Brain microvascular endothelial cell (primary cell): Measurements from ENCODE around the gene ZNF573.
"Not testable (repeated sequence)": the region's sequence is repeated elsewhere in the genome, so short reads cannot be mapped to it uniquely, and the experiment has no call there.

ENCODE experiments used
- DNase-seq: peaks from one replicate; pipeline ENCODE4 v3.0.0-alpha.2; 2020
- H3K27ac ChIP-seq: fragments of 250-450 bp; sonication (Bioruptor Pico); 2 replicates; pipeline ENCODE4 v1.5.1; 2020; ENCODE audit warnings: mild to moderate bottlenecking, moderate library complexity
- H3K27me3 ChIP-seq: fragments of 250-450 bp; sonication (Bioruptor Pico); replicated peaks from 2 replicates; pipeline ENCODE4 v1.5.1; 2020; ENCODE audit warnings: mild to moderate bottlenecking
- H3K36me3 ChIP-seq: fragments of 250-450 bp; sonication (Bioruptor Pico); replicated peaks from 2 replicates; pipeline ENCODE4 v1.5.1; 2020; ENCODE audit warnings: mild to moderate bottlenecking
- H3K4me3 ChIP-seq: 2 replicates; pipeline ENCODE4 v1.5.1; 2011; ENCODE audit warnings: low read depth, mild to moderate bottlenecking, control low read depth, low read length, moderate library complexity
- in situ Hi-C: cut with HindIII; loops from 2 replicates; pipeline ENCODE4 v1.10.0; 2017; ENCODE audit warnings: low sequenced_read_pairs, low pct_ligation_motif_present
- TF ChIP-seq, protein P1 (sequence below): IDR thresholded peaks from 2 replicates; pipeline ENCODE4 v1.5.1; 2011; ENCODE audit warnings: low read depth, mild to moderate bottlenecking, moderate library complexity, low read length, control low read depth, inconsistent platforms; ENCODE audit errors: missing control alignments

Gene ZNF573

DNA sequence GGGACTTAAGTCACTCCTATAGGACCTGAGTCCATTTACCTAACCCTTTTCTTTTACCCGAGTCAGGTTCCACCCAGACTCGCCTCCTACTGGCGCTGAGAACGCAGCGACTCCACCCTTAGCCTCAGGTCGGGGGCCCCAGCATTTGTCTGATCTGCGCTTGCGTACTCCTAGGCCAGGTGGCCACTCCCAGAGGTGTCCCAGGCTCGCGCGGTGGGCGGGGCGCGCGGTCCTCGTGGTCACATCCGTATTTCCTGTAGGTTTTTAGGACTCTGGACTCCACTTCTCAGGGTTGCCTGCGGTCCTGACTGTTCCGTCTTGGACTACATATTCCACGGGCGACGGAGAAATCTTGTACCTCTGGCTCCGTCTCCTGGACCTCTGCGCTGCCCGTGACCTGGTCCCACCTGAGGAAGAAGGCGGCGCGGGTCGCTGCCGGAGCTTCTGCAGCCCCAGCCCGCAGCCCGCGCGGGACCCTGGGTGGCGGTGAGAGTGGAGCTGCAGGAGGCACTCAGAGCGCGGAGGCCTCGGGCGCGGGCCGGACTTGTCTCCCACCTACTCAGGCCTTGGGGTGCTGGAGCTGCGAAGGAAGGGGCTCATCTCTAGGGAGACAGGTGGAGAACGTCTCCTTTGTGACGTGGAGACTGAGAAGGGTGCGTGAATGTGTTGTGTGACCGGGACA lies 11.0 kb upstream of the ZNF573 start:
- in situ Hi-C loops = no loop called here
- TF ChIP-seq, protein P1, sequence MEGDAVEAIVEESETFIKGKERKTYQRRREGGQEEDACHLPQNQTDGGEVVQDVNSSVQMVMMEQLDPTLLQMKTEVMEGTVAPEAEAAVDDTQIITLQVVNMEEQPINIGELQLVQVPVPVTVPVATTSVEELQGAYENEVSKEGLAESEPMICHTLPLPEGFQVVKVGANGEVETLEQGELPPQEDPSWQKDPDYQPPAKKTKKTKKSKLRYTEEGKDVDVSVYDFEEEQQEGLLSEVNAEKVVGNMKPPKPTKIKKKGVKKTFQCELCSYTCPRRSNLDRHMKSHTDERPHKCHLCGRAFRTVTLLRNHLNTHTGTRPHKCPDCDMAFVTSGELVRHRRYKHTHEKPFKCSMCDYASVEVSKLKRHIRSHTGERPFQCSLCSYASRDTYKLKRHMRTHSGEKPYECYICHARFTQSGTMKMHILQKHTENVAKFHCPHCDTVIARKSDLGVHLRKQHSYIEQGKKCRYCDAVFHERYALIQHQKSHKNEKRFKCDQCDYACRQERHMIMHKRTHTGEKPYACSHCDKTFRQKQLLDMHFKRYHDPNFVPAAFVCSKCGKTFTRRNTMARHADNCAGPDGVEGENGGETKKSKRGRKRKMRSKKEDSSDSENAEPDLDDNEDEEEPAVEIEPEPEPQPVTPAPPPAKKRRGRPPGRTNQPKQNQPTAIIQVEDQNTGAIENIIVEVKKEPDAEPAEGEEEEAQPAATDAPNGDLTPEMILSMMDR = no peak
- Histone ChIP-seq H3K4me3 (no peak overlapping the region), H3K36me3 (no peaks in the 10 kb centered on the region), H3K27me3 (no peaks in the 10 kb centered on the region), H3K27ac (no peak overlapping the region)
- no peak for DNase-seq

- no peak overlapping the region for H3K27ac ChIP-seq
- DNase-seq = no peak
- H3K36me3 ChIP-seq = no peaks in the 10 kb centered on the region
- TF ChIP-seq, protein P1 = no peak
- in situ Hi-C loops = no loop called here
- H3K4me3 ChIP-seq = peak overlapping the region; percentile 77
- H3K27me3 ChIP-seq = no peaks in the 10 kb centered on the region
These were observed 716 bp downstream of the ZNF573 start for GRCh38 chr19:37778613-37779126.

GRCh38 chr19:37770985-37771384 lies 8.4 kb downstream of the ZNF573 start:
- Histone ChIP-seq H3K36me3 (peaks cover 6% of the 10 kb centered on the region), H3K27me3 (no peaks in the 10 kb centered on the region), H3K27ac (no peak overlapping the region), H3K4me3 (no peak overlapping the region)
- in situ Hi-C loops = no loop called here
- no peak for DNase-seq
- TF ChIP-seq, protein P1 = no peak

DNA sequence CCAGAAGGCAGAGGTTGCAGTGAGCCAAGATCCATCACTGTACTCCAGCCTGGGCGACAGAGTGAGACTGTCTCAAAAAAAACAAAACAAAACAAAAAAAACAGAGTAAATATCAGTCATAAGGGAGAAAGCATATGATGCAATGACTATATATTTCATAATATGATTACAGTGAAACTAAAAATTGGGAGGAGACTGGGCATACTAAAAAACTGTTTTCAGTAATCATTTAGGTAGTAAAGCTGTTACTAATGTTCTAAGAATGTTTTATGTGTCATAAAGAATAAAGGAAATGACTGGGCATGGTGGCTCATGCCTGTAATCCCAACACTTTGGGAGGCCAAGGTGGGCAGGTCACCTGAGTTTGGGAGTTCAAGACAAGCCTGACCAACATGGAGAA lies 15.9 kb downstream of the ZNF573 start:
- peaks cover 5% of the 10 kb centered on the region for H3K36me3 ChIP-seq
- no peak overlapping the region for H3K27ac ChIP-seq
- in situ Hi-C loops = no loop called here
- DNase-seq = no peak
- TF ChIP-seq, protein P1 = no peak
- H3K4me3 ChIP-seq = no peak overlapping the region
- no peaks in the 10 kb centered on the region for H3K27me3 ChIP-seq

DNA sequence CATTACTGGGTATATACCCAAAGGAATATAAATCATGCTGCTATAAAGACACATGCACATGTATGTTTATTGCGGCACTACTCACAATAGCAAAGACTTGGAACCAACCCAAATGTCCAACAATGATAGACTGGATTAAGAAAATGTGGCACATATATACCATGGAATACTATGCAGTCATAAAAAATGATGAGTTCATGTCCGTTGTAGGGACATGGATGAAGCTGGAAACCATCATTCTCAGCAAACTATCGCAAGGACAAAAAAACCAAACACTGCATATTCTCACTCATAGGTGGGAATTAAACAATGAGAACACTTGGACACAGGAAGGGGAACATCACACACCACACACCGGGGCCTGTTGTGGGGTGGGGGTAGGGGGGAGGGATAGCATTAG lies 21.7 kb downstream of the ZNF573 start:
- H3K27ac ChIP-seq, H3K27me3 ChIP-seq, H3K36me3 ChIP-seq, in situ Hi-C loops, DNase-seq, H3K4me3 ChIP-seq: not testable (repeated sequence)

GRCh38 chr19:37738371-37738770 lies 41.0 kb downstream of the ZNF573 start:
- no peak overlapping the region for H3K27ac ChIP-seq
- TF ChIP-seq, protein P1 = no peak
- no peak overlapping the region for H3K4me3 ChIP-seq
- peaks cover 7% of the 10 kb centered on the region for H3K36me3 ChIP-seq
- in situ Hi-C loops = no loop called here
- H3K27me3 ChIP-seq = no peaks in the 10 kb centered on the region
- no peak for DNase-seq
